SU-DHL-6 (cell line): ENCODE measurements around the gene ZBP1.

Source experiments
- H2AFZ ChIP-seq: fragments of 200-600 bp; sonication (generic); 2 replicates; pipeline ENCODE4 v1.6.1; 2014; ENCODE audit warnings: low read depth, mild to moderate bottlenecking, moderate library complexity, mixed read lengths, antibody characterized with exemption, low read length; ENCODE audit not compliant: severe bottlenecking
- H3F3A ChIP-seq: fragments of 200-600 bp; shearing (Covaris generic); 2 replicates; pipeline ENCODE4 v1.6.0; 2016; ENCODE audit warnings: antibody characterized with exemption, mild to moderate bottlenecking; ENCODE audit not compliant: insufficient read depth
- H3K27ac ChIP-seq: fragments of 200-600 bp; sonication (generic); 2 replicates; pipeline ENCODE4 v1.5.1; 2016; ENCODE audit warnings: low read depth, mild to moderate bottlenecking, low read length, moderate library complexity, mixed read lengths
- H3K27me3 ChIP-seq: fragments of 200-600 bp; sonication (generic), shearing (Covaris generic); 2 replicates; pipeline ENCODE4 v1.6.0; 2014; ENCODE audit warnings: mild to moderate bottlenecking, low read length
- H3K36me3 ChIP-seq: fragments of 200-600 bp; sonication (generic); 2 replicates; pipeline ENCODE4 v1.6.1; 2014; ENCODE audit warnings: mild to moderate bottlenecking, low read length, mixed read lengths
- H3K4me2 ChIP-seq: fragments of 300-600, 200-600 bp; shearing (Covaris generic), sonication (generic); 2 replicates; pipeline ENCODE4 v1.6.0; 2014; ENCODE audit warnings: low read length, low read depth, mild to moderate bottlenecking; ENCODE audit not compliant: poor library complexity, severe bottlenecking
- H3K4me3 ChIP-seq: fragments of 200-600 bp; sonication (generic); 2 replicates; pipeline ENCODE4 v1.5.1; 2014; ENCODE audit warnings: antibody characterized with exemption, low read length, mild to moderate bottlenecking, mixed read lengths; ENCODE audit not compliant: insufficient read depth, poor library complexity, severe bottlenecking
- H3K79me2 ChIP-seq: fragments of 200-600 bp; sonication (generic); 2 replicates; pipeline ENCODE4 v1.6.1; 2014; ENCODE audit warnings: mild to moderate bottlenecking, low read length, moderate library complexity; ENCODE audit not compliant: insufficient read depth
- H3K9ac ChIP-seq: fragments of 200-600 bp; sonication (generic); 2 replicates; pipeline ENCODE4 v1.7.0; 2014; ENCODE audit warnings: mild to moderate bottlenecking, low read length
- H3K9me2 ChIP-seq: fragments of 200-600 bp; sonication (generic); replicated peaks from 2 replicates; pipeline ENCODE4 v1.6.1; 2014; ENCODE audit warnings: low read length; ENCODE audit not compliant: insufficient read depth
- H3K9me3 ChIP-seq: fragments of 200-600 bp; sonication (generic); 2 replicates; pipeline ENCODE4 v1.6.1; 2014; ENCODE audit warnings: low read length, mixed read lengths; ENCODE audit not compliant: insufficient read depth
- H4K20me1 ChIP-seq: fragments of 200-600 bp; sonication (generic); 2 replicates; pipeline ENCODE4 v1.6.1; 2014; ENCODE audit warnings: low read depth, mild to moderate bottlenecking, antibody characterized with exemption, low read length, moderate library complexity, mixed read lengths
- EZH2phosphoT487 ChIP-seq: fragments of 200-600 bp; sonication (generic), shearing (Covaris generic); conservative IDR thresholded peaks from 2 replicates; pipeline ENCODE4 v1.6.1; 2018; ENCODE audit warnings: mild to moderate bottlenecking, antibody characterized with exemption, low read length, moderate library complexity, mixed read lengths
- TF ChIP-seq, protein P1 (sequence below): fragments of 200-600 bp; sonication (generic); IDR thresholded peaks from one replicate; pipeline ENCODE4 v1.5.1; 2017; ENCODE audit warnings: antibody characterized with exemption, mild to moderate bottlenecking, low read length, moderate library complexity; ENCODE audit not compliant: insufficient read depth, poor library complexity, severe bottlenecking

Gene ZBP1

DNA sequence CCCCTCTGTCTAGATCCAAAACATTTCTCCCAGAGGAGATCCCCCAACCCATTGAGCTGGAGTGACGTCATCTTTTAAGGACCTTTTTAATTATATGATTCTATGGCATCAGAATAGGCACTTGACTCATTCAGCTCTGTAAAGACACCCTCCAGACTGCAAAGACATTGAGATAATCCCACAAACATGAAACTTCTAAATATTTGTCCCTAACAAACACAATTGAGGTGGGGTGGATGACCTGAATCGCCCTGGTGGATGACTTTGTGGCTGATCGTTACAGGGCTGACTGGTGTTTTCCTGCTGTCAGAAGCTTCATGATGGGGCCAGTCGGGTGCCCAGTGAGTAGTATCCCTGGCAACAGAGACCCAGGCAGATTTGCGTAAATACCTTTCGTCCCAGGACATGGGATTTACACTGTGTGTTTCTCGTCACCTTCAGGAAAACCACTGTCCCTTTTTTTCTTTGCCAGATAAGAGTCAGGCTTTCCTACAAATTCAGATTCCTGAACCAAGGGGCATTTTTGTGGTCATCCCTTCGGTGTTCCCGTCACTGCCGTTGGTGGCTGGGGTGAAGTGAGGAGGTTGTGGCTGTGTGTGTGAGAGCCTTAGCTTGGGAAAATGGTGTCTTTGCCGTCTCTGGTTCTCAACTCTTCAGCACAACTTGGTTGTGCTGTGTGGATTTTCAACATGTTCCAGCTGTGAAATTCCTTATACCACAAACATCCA lies 64.6 kb downstream of the ZBP1 start:
- no peak overlapping the region for H3K9ac ChIP-seq
- no peaks in the 10 kb centered on the region for H3K79me2 ChIP-seq
- H3K4me2 ChIP-seq: no peak overlapping the region
- no peaks in the 10 kb centered on the region for H3K9me3 ChIP-seq
- H3K4me3 ChIP-seq: no peak overlapping the region
- no peak for TF ChIP-seq EZH2phosphoT487
- TF ChIP-seq, protein P1, sequence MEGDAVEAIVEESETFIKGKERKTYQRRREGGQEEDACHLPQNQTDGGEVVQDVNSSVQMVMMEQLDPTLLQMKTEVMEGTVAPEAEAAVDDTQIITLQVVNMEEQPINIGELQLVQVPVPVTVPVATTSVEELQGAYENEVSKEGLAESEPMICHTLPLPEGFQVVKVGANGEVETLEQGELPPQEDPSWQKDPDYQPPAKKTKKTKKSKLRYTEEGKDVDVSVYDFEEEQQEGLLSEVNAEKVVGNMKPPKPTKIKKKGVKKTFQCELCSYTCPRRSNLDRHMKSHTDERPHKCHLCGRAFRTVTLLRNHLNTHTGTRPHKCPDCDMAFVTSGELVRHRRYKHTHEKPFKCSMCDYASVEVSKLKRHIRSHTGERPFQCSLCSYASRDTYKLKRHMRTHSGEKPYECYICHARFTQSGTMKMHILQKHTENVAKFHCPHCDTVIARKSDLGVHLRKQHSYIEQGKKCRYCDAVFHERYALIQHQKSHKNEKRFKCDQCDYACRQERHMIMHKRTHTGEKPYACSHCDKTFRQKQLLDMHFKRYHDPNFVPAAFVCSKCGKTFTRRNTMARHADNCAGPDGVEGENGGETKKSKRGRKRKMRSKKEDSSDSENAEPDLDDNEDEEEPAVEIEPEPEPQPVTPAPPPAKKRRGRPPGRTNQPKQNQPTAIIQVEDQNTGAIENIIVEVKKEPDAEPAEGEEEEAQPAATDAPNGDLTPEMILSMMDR: no peak
- no peaks in the 10 kb centered on the region for H4K20me1 ChIP-seq
- no peaks in the 10 kb centered on the region for H3K27me3 ChIP-seq
- H3K27ac ChIP-seq: no peak overlapping the region
- H2AFZ ChIP-seq: no peak overlapping the region
- H3K36me3 ChIP-seq: no peaks in the 10 kb centered on the region
- no peaks in the 10 kb centered on the region for H3F3A ChIP-seq
- no peaks in the 10 kb centered on the region for H3K9me2 ChIP-seq
